Hepatic stellate cell (primary cell): ENCODE results near the gene VASH2.
"Not testable (repeated sequence)": the region's sequence is repeated elsewhere in the genome, so short reads cannot be mapped to it uniquely, and the experiment has no call there.

Source experiments
- DNase-seq: peaks from one replicate; pipeline ENCODE4 v3.0.0; 2011; ENCODE audit warnings: low spot score

VASH2 gene

GRCh38 chr1:212981025-212981495 lies 30.7 kb downstream of the VASH2 start:
- DNase-seq, result no peak

- DNase-seq, result no peak
Observed at GRCh38 chr1:212981571-212982328, 31.4 kb downstream of the VASH2 start.

GRCh38 chr1:212982430-212983152 lies 32.2 kb downstream of the VASH2 start:
- DNase-seq, result no peak

- no peak for DNase-seq
Observed at GRCh38 chr1:212983482-212983881, 33.1 kb downstream of the VASH2 start.

- no peak for DNase-seq
Observed at GRCh38 chr1:212984522-212985291, 34.4 kb downstream of the VASH2 start.

- DNase-seq, result no peak
Observed at GRCh38 chr1:212986551-212986950, 36.2 kb downstream of the VASH2 start.

- no peak for DNase-seq
Observed at GRCh38 chr1:212987702-212988322, 37.5 kb downstream of the VASH2 start.

- DNase-seq, result no peak
Observed at GRCh38 chr1:212990276-212990675, 39.9 kb downstream of the VASH2 start.

GRCh38 chr1:212993960-212994359 lies 43.6 kb downstream of the VASH2 start:
- not testable (repeated sequence) for DNase-seq

- DNase-seq, result no peak
Observed at GRCh38 chr1:212994926-212995325, 44.6 kb downstream of the VASH2 start.

- DNase-seq, result no peak
Observed at GRCh38 chr1:213003256-213003655, 52.9 kb downstream of the VASH2 start.

GRCh38 chr1:213008564-213008963 lies 58.2 kb downstream of the VASH2 start:
- DNase-seq, result no peak

GRCh38 chr1:213014642-213015041 lies 64.3 kb downstream of the VASH2 start:
- DNase-seq, result no peak

GRCh38 chr1:213015099-213016050 lies 65.0 kb downstream of the VASH2 start, which contains the start of gene ANGEL2:
TSS of gene ANGEL2 (minus strand) at chr1:213015867. CDS start at chr1:213015671, 196 bp downstream.
- peak; percentile 94 for DNase-seq

GRCh38 chr1:213017447-213018273 lies 67.3 kb downstream of the VASH2 start:
- no peak for DNase-seq

- DNase-seq, result no peak
Observed at GRCh38 chr1:213019450-213019849, 69.1 kb downstream of the VASH2 start.

GRCh38 chr1:213020016-213020415 lies 69.7 kb downstream of the VASH2 start:
- no peak for DNase-seq

- DNase-seq, result not testable (repeated sequence)
Observed at GRCh38 chr1:213027024-213027423, 76.7 kb downstream of the VASH2 start.

GRCh38 chr1:213032651-213033050 lies 82.3 kb downstream of the VASH2 start:
- DNase-seq, result no peak

GRCh38 chr1:213034713-213035112 lies 84.4 kb downstream of the VASH2 start:
- DNase-seq, result no peak
